Measurements from ENCODE around the gene TANGO6.

DNA sequence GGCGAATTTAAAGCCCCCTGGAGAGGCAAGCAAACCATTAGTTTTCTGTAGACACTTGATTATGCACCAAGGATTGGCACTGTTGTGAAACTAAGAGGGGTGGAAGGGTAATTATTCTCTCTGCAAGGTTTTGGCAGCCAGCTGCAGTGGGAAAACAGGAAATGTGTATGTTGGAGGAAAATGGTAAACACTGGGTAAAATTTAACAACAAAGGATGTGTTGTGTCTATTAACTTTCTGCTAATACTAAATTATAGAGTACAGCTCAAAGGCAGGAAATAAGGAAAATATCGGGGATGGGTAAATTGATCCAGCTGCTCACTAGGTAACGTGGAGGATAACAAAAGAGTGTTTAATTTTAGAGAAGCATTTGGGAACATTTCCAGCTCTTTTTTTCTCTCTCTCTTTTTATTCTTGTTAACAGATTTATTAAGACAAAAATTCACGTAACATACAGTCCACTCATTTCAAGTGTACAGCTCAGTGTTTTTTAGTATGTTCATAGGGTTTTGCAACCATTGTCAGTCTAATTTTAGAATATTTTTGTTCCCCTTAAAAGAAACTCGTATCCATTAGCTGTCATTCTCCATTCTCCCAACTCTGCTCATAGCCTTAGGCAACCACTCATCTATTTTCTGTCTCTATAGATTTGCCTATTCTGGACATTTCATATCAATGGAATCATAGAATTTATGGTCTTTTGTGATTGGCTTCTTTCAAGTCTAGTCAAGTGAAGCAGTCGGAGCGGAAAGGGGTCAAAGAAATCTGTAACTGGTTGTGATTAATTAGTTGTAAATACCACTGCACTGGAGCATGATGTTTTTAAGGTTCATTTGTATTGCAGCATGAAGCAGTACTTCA lies 41.8 kb downstream of the TANGO6 start:
- TF ChIP-seq, protein P1, sequence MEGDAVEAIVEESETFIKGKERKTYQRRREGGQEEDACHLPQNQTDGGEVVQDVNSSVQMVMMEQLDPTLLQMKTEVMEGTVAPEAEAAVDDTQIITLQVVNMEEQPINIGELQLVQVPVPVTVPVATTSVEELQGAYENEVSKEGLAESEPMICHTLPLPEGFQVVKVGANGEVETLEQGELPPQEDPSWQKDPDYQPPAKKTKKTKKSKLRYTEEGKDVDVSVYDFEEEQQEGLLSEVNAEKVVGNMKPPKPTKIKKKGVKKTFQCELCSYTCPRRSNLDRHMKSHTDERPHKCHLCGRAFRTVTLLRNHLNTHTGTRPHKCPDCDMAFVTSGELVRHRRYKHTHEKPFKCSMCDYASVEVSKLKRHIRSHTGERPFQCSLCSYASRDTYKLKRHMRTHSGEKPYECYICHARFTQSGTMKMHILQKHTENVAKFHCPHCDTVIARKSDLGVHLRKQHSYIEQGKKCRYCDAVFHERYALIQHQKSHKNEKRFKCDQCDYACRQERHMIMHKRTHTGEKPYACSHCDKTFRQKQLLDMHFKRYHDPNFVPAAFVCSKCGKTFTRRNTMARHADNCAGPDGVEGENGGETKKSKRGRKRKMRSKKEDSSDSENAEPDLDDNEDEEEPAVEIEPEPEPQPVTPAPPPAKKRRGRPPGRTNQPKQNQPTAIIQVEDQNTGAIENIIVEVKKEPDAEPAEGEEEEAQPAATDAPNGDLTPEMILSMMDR (IDR thresholded peaks at IDR 0.05), result no peak
- no peak for TF ChIP-seq POLR2AphosphoS5 (IDR thresholded peaks at IDR 0.05)
- TF ChIP-seq POLR2A (IDR thresholded peaks at IDR 0.05), result no peak

Data from upper lobe of left lung (tissue), 4 donors.